Iris pigment epithelial cell (primary cell): ENCODE data around the gene SLCO4A1.
"Not testable (repeated sequence)": the region's sequence is repeated elsewhere in the genome, so short reads cannot be mapped to it uniquely, and the experiment has no call there.

ENCODE experiments used
- DNase-seq: peaks from one replicate; pipeline ENCODE4 v3.0.0-alpha.2; 2011; ENCODE audit warnings: low read depth

The SLCO4A1 gene

DNA sequence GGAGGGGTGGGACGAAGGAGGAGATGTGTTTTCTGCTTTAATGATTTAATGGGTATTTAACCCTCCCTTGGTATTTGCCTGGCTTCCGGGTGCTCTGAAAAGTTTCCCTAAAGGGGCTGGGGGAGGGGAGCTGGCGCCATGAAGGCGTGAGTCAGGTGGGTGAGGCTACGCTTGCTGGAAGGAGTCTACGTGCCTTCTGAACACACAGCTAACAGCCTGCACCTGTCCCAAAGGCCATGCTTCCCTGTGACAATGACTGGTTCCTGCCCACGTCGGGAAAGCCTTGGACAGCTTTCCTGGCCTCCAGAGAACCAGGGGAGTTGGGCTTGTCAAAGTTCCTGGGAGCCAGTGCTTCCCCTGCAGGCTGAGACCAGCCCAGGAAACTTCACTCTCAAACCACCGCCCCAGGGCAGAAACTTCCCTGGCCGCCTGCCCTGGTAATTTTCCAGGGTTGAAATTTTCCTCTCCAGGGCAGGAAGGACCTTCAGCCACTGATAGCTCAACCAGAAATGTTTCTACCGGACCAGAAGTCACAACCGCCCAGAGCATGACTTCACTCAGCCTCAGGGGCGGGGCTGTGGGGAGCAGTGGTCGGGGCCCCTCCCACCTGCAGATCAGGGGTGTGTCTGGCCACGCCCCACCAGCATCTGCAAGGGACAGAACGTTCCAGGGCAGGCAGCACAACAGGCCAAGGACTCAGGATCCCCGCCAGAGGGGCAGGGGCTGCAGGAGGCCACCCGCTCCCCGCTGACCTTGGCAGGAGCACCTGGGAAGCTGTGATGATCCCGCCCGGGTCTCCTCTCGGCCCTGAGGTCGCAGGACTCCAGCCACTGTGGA, 18.6 kb upstream of the SLCO4A1 start:
- peak; percentile 93 for DNase-seq

DNA sequence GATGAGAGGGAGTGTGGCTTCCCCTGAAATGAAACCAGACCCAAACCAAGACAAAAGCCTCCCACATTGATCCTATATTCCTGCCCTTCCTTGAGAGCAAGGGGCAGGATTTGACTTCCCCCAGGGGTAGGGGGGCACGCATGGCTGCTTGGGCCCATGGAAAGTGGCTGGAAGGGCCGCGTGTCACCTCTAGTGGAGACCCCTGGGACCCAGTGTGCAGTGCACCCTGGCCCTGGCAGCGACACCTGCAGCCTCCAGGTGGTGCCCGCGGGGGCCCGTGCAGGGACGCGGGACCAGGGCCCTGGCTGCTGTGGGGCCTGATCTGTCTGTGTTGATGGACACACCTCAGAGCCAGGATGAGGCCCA, 18.0 kb upstream of the SLCO4A1 start:
- no peak for DNase-seq

DNA sequence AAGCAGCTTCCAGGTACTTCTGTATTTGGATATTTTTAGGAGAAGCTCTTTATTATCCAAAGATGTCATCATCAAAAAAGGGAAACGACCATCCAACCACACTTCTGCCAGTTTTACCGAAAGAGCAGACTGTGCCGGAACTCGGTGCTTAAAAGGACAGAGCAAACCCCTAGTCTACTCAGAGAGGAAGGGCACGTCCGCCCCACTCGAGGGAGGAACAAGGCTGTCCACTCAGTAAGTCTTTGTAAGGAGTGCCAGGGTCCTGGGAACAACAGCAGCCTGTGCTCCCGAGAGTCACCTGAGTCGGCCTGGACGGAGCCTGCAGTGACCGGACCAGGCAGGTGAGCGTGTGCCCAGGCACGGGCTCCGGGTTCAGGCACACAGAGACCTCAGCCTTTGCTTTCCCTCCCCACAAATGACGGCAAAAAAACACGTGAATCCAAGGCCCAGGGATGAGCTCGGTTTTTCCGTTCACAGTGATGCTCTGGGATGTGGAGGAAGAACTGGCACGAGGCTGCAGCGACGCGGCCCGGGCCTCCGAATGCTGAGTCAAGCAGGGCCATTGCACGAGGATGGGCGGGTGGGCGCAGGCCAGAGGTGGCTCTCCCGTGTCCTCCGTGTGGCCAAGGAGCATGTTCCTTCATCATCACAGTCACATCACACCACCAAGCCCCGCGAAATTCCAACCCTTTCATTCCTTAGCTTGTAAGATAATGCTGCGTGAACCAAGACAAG, 17.4 kb upstream of the SLCO4A1 start:
- DNase-seq = no peak

DNA sequence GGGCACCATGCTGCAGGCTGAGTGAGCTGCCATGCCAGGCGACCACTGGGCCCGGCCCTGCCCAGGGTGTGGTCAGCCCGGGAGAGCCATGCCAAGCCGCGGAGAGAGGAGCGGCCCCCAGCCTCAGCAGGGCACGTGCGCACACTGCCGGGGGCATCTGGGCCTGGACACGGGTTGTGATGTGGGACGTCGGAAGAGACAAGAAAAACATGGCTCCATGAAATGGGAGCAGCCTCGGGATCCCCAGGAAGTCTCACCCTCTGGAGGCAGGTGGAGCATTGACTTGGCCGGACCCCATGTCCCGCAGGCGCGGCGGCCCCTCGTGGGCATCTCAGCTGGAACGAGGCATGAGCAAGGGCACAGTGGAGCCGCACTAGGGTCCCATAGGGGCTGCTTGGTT, 16.8 kb upstream of the SLCO4A1 start:
- no peak for DNase-seq

DNA sequence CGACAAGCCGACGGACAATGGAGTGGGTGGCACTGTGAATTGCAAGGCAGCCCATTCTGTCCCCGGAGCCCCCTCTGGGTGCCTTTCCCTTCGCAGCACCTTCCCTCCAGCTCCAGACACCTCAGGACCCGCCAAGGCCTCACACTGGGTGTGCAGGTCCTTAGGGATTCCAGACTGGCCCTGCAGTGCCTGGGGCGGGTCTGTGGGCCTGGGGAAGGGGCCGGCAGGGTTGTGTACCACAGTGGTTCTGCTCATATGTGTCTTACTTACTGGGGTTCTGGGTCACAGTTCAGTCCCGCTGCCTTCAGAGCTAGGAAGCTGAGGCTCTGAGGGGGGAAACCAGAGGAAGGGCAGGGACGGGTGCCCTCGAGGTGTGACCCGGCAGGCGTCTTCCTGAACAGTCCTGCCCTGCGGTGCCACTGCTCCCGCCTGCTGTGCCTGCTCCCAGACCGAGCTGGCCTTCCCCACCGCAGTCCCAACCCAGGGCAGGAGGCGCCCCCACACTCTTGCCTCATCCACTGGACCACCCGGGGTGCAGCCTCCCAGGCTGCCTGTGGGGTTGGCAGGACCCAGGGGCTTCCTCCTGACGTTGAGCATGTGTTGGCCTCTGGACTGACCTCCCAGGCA, 16.3 kb upstream of the SLCO4A1 start:
- DNase-seq = no peak

DNA sequence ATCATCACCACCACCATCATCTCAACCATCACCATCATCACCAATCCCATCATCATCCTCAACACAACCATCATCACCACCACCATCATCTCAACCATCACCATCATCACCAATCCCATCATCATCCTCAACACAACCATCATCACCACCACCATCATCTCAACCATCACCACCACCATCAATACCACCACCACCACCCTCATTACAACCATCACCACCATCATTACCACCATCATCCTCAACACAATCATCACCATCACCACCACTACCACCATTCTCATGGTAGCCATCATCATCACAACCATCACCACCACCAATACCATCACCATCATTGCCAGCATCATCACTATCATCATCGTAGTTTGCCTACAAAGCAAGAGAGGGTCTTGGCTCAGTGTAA, 14.9 kb upstream of the SLCO4A1 start:
- DNase-seq = not testable (repeated sequence)

DNA sequence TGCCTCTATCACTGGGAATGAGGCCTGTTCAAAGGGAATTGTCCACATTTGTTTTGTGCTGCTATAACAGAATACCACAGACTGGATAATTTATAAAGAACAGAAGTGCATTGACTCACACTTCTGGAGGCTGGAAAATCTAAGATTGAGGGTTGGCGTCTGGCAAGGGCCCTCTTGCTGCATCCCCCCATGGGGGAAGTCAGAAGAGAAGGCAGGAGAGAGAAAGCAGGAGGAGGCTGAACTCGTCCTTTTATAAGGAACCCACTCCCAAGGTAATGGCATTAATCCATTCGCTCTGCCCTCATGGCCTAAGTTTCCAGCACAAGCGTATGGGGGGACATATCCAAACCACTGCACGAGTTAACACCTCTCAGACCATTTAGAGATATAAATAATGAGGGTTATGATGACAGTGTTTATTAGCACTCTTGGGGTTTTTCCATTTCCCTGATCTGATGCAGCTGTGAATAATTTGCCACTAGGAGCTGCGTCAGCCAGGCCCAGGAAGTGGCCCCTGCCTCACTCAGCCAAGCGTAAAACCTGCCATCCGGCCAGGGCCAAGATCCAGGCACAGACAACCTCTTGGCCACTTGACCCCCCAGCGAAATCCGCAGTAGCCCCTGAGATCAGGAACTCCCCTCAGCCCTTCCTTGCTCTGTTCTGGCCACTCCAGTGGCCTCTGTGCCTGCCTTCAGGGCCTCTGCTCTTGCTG, 14.2 kb upstream of the SLCO4A1 start:
- peak; percentile 52 for DNase-seq

DNA sequence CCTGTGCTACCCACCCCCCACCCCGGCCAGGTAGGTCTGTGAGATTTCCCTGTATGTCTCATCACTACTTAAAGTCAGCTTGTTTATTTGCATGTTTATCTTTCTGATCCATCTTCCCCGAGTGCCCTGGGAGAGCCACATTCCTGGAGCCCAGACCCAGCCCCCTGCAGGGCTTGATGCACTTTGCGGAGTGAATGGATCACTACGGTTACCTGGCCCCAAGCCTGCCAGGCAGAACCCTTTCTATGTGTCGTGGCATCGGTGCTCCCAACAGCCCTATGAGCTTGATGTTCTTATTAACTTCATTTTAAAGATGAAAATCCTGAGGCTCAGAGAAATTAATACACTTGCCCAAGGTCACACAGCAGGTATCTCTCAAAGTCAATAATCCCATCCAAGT, 13.6 kb upstream of the SLCO4A1 start:
- DNase-seq = peak; percentile 11

DNA sequence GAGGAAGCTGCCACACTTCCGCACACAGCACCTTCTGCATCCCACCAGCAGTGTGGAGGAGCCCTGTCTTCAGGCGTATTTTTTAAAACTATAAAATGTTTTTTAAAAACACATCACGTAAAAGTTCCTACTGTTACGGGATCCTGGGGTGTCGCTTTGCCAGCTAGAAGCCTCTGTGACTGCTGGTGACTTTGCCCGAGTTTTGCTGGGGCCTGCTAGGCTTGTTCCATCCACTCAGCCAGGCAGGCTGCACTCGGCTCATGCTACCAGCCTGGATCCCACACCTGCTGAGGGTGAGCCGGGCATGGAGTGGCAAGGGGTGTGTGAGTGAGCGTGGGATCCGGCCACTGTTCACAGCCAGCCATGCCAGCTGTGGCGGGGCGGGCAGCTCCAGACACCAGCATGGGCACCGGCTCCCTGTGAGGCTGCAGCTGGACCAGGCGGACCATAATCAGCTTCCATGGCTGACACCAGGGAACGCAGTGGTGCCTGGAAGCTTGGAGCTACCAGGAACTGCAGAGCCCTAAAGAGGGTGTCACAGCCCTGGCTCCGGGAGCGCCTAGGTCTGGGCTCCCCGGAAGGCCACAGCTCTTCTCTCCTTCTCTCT, 12.3 kb upstream of the SLCO4A1 start:
- DNase-seq = no peak

DNA sequence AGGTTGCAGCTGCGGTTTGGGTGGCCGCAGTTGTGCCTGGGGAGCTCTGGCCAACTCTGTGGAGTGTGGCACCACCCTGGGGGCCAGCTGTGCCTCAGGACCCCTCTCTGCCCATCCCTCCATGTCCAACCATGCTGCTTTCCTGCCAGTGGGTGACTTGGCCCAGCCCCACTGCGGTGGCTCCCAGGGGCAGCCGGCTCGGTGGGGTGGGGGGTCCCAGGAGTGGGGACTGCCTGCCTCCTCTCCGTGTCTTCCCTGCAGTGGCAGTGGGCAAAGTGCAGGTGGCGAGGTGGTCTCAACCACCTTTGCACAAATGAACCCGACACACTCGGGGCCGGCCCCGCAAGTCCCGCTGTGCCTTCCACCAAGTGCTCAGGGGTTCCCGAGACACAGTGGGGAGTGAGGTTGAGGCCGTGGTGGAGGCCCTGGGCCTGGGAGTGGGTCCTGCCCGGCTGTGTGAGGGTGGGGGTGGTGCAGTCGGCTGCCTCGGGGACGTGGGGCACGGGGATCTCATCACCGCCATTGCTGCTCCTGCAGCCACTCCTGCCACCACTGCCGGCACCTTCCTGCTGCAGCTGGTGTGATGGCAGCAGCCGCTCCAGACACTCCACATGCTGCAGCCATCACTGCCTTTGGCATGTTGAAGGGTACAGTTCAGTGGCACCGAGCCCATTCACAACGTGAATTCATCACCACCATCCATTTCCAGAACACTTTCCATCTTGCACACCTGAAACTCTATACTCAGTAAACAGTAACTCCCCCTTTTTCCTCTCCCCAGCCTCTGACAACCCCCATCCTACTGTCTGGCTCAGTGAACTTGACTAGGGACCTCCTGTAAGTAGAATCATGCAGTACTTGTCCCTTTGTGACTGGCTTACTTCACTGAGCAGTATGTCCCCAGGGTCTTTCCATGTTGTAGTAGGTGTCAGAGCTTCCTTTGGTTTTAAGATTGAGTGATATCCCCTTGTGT, 10.7 kb upstream of the SLCO4A1 start:
- no peak for DNase-seq

DNA sequence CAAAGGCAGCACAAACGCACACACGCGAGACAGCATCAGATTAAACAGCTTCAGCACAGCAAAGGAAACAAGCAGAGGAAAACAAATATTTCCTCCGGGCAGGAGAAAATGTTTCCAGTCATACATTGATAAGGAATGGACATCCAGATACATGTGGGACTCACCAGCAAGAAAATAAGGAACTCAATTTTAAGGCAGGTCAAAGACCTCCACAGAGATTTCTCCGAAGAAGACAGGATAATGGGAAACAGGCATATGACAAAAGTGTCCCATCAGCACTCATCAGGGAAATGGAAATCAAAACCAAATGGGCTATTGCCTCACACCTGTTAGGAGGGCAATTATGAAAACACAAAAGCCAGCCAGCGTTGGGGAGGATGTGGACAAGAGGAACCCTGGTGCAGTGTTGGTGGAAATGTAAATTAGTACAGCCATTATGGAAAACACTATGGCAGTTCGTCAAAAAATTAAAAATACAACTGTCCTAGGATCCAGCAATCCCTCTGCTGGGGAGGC, 9.7 kb upstream of the SLCO4A1 start:
- no peak for DNase-seq

DNA sequence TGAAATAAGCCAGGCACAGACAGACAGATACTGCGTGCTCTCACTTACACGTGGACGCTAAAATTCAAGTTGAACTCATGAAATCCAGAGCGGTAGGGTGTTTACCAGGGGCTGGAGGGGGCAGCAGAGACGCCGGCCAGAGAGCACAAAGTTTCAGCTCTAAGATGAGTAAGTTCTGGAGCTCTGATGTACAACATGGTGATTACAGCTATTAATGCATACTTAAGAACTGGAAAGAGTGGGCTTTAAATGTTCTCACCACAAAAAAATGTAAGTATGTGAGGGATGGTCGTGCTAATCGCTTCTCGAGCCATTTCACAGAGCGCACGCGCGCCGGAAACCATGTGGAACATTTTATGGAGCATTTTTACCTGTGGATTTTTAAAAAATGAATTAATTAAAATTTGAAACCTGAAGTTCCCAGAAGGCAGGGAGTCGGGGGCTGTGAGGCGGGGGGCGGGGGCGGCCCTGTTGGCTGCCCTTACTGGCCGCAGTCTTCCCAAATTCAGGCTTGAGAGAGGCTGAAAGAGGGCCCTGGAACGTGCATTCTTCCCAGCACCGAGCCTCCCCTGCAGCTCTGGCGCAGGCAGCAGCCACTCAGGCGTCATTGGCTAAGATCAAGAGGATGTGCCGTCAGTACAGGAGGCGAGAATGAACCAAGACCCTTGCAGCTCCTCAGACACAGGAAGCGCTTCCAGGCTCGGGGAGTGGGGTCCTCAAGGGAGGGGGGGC, 8.5 kb upstream of the SLCO4A1 start:
- DNase-seq = no peak

DNA sequence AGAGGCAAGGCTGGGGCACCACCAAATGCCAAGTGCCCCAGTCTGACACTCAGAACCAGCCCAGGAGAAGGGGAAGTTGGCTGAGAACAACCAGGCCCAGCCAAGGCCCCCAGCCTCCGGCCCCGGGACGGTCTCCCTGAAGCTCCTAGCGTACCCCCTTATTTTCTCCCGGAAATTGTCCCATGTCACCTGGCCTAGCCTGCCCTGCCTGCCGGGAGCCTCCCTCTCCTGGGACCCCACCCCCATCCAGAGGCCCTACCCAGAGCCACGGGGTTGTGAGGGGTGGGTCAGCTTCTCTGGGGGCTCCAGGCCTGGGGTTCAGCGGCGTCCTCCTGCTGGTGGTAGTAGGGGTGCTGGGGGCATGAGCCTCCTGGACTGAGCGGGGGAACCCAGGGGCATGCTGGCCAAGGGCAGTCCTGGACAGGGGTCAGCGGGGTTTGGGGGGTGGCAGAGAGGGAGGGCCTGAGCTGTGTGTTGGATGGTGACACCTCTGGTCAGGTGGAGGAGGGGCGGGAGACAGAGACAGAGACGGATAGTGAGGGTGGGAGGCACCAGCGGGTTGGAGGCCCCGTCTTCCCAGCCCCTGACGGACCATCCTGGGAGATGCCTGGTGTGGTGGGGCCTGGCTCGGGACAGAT, 7.9 kb upstream of the SLCO4A1 start:
- DNase-seq = no peak

DNA sequence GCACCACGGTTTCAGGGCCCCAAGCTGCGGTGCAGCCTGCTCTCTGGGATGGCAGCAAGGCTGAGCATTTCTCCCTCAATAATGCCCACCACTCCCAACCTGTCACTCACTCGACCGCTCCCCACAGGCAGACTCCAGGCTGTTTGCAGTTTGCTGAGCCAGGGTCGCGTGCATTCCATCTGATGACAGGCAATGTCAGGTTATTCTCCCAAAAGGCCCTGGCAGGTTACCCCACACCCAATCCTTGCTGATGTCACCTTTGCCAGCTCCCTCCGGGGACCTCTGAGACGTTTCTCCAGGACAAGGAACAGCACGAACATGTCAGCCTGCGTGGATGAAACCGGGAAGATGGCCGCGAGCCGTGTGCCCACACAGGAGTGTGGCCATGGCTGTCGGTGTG, 7.1 kb upstream of the SLCO4A1 start:
- no peak for DNase-seq

DNA sequence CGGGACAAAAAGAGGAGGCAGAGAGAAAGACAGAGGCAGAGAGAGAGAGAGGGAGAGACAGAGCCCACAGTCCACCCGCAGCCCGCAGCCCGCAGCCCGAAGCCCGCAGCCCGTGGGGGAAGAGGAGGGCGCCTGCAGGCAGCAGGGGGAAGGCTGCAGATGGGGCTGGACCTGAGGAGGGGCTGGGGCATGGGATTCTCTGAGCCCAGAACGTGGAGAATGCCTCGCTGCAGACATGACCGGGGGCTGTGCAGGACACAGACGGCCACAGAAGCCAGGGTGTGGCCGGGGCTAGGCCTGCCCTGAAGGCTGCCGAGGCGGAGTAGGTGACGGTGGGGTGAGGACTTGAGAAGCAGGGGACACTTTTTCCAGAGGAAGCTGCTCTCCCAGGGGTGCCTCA, 6.5 kb upstream of the SLCO4A1 start:
- no peak for DNase-seq

DNA sequence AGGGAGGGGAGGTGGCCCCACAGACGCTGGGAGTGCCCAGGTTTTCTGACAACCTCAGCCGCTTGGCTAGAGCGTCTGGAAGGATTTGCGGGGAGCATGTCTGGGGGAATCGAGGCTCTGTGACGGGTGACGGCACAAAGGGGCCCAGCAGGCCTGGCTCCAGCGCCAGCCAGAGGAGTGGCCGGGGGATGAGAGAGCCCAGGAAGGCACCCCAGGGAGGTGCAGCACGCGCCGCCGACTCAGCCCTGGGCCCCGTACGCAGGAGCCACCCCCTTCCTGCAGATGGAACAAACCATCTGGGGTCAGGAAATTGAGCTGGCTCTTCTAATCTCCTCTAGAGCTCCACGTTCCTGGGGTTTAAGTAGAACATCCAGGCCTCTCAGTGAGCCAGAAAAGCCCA, 5.9 kb upstream of the SLCO4A1 start:
- DNase-seq = peak; percentile 76

DNA sequence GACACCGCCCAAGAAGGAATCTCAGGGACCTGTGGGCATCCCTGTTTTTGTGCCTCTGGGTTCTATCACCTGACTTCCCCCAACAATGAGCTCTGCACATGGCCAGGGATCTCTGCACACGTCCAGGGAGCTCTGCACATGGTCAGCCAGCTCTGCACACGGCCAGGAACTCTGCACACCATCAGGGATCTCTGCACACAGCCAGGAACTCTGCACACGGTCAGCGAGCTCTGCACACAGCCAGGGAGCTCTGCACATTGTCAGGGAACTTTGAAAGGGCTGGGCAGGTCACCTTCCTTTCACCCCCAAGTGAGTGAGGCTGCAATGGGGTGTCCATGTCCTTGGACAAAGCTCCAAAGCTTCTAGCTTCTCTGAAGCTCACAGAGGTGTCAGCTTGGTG, 5.2 kb upstream of the SLCO4A1 start:
- no peak for DNase-seq

DNA sequence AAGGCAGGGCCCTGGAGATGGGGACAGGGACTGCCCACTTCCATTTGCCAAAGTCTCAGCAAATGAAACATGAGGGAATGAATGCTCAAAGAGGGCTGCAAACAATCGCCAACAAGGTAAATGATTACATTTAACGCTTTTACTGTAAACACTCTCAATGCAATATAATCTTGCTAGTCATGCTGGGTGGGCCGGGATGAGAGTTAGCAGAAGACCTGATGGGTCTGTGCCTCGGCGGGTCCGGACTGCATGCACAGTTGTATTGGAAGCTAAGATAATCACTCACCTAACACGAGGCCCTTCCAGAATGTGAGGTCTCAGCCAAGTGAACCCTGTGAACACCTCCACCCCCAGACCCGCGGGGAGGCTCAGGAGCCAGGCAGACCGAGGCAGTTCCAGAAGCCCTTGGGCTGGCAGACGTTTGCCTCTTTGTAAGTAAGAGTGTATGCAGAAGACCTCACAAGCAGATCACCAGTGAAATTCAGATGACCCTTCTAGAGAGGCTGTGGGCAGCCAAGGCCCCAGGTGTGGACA, 4.7 kb upstream of the SLCO4A1 start:
- DNase-seq = no peak

DNA sequence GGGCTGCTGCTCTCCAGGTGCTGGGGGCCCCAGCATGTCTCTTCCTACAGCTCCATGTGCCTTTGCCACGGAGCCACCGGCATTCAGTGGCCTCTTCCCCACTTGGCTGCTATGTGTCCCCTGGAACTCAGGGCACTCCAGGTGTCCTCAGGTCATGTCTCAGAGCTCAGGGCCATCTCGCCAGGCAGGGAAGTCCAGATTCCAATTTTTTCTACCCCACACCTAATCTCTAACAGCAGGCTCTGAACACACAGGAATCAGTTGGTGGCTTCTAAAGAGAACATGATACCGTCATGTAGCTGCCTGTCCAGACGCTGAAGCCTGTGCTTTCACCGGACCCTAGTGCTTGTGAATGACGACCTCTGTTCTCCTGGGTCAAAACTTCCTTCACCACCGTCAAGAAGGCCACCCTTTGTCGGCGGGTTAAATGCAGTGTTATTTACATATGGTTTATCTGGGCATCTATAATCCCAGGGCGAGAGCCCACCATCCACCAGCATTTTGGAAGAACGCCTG, 4.2 kb upstream of the SLCO4A1 start:
- DNase-seq = no peak
